Measurements from ENCODE around the gene GNAQ. TPM values are rescaled to one million over a fixed set of nuclear protein-coding genes. Genes with fewer than 3 reads are reported as not detected.
"Not testable (repeated sequence)": the region's sequence is repeated elsewhere in the genome, so short reads cannot be mapped to it uniquely, and the experiment has no call there.

GNAQ gene
- total and polyA plus RNA-seq, 4 donors = 21.9 to 84.2 (median 53.1) TPM

DNA sequence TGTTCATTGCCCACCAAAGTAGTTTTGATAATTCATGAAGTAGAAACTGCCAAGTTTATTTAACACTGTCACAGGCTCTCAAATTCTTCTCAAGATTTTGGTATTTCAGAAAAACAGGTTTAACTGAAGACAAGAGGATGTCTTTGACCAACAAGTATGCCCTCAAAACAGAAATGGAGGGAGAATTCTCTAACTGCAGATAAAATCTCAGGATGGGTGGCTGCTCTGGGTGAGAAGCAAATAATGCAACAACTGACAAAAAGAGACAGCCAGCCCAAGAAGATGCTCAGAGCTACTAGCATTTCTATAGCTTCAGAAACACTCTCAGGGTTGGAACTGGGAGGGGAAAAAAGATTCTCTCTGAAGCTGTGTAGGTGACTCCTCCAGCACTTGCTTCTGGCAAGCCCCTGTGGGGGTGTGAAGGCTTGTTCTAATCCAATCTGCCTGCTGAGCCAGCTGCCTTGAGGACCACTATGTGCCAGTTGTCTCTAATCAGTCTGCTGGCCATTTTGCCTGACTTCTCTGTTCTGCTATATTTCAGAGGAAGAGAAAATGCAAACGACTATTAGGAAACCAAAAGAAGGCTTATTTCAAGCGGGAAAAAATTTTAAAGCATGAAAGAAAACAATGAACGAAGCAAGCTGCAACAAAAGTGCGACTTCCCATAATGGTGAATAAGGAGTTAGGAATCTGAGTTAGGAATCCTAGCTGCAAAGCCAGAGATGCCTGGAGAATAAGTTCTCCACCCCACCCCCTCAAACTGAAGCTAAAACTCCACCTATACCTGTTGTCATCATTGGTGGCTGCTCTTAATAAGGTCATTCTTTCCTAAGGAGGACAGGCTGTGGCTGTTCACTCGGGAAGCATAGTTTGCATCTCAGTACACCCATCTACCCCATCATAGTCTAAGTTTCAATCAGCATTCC, 147.5 kb downstream of the GNAQ start:
- Histone ChIP-seq H3K9me3 (ENCODE audit: control insufficient read depth, low read length) (no peaks in the 10 kb centered on the region), H3K27ac (ENCODE audit: low read depth in 1 of 2, low read length in 2 of 2) (peak overlapping the region; percentile 75 to 87), H3K27me3 (ENCODE audit: control insufficient read depth in 1 of 2, insufficient read depth in 2 of 2, low read length in 1 of 2) (no peaks in the 10 kb centered on the region), H3K36me3 (ENCODE audit: control insufficient read depth in 1 of 2, insufficient read depth in 2 of 2, low read length in 1 of 2) (no peaks in the 10 kb centered on the region), H3K4me1 (ENCODE audit: control insufficient read depth in 1 of 2, insufficient read depth in 2 of 2, low read length in 2 of 2) (peaks cover 2 to 16% of the 10 kb centered on the region in 2 donors), H3K4me3 (ENCODE audit: low read length in 2 of 2) (no peak overlapping the region)
- no peak for DNase-seq
- no peak for ATAC-seq (ENCODE audit: low FRiP score)
- WGBS, 2 donors = 6 to 8% methylated on average over 5 of the region's 5 CpGs
- intact Hi-C loops (cut with DNase I) = no loop called here

DNA sequence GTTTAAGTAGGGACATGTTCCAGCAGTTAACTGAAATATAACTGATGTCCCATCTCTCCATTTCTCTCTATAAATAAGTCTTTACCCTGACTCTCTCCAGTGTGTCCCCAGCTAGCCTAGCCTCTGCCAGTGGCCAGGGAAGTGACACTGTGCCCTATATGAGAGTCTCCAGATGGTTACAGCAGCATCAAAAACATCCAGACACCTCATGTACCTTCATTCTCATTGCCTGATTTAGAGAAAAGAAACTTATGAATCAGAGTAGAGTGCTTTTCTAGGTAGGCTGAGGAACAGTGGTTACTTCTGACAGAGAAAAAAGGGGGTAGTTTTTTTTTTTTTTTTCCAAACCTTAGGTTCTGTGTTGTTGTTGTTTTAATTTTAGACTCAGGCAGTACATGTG, 148.5 kb downstream of the GNAQ start:
- Histone ChIP-seq H3K4me3 (ENCODE audit: low read length in 2 of 2) (no peak overlapping the region), H3K4me1 (ENCODE audit: control insufficient read depth in 1 of 2, insufficient read depth in 2 of 2, low read length in 2 of 2) (peaks cover 2 to 16% of the 10 kb centered on the region in 2 donors), H3K9me3 (ENCODE audit: control insufficient read depth, low read length) (no peaks in the 10 kb centered on the region), H3K27ac (ENCODE audit: low read depth in 1 of 2, low read length in 2 of 2) (peak overlapping the region in 1 of 2 donors; percentile 12), H3K36me3 (ENCODE audit: control insufficient read depth in 1 of 2, insufficient read depth in 2 of 2, low read length in 1 of 2) (no peaks in the 10 kb centered on the region), H3K27me3 (ENCODE audit: control insufficient read depth in 1 of 2, insufficient read depth in 2 of 2, low read length in 1 of 2) (no peaks in the 10 kb centered on the region)
- intact Hi-C loops (cut with DNase I) = no loop called here
- DNase-seq (no peak), ATAC-seq (ENCODE audit: low FRiP score) (no peak)

DNA sequence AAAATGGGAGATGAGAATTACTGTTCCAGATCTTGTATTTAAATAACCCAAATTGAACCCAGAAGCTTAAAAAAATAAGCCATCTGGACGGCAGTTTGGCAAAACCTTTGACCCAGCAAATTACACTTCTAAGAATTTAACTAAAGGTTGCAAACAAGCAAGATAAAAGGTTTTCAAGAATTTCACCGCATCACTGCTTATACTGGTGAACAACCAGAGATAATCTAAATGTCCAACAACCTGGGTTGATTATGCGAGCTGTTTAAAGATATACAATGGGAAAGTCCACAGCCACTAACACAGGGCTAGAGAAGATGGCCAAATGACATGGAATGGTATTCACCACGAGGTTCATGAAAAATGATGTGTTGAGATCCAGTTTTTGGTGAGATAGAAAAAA, 149.3 kb downstream of the GNAQ start:
- 59 to 61% methylated on average over 4 of the region's 4 CpGs for WGBS, 2 donors
- peaks cover 2 to 16% of the 10 kb centered on the region in 2 donors for H3K4me1 ChIP-seq (ENCODE audit: control insufficient read depth in 1 of 2, insufficient read depth in 2 of 2, low read length in 2 of 2)

DNA sequence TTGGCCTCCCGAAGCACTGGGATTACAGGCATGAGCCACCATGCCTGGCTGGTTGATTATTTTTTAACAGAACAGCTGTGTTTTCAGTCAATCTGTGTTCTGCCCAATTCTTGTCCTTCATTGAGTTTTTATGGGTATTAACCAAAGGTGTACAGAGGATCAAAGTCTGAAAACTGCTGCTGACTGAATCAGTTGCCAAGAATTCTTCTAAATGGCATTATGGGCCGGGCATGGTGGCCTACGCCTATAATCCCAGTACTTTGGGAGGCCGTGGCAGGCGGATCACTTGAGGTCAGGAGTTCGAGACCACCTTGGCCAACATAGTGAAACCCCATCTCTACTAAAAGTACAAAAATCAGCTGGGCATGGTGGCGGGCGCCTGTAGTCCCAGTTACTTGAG, 150.0 kb downstream of the GNAQ start:
- peaks cover 2 to 16% of the 10 kb centered on the region in 2 donors for H3K4me1 ChIP-seq (ENCODE audit: control insufficient read depth in 1 of 2, insufficient read depth in 2 of 2, low read length in 2 of 2)
- H3K9me3 ChIP-seq (ENCODE audit: control insufficient read depth, low read length); H3K4me3 ChIP-seq (ENCODE audit: low read length in 2 of 2); DNase-seq; H3K36me3 ChIP-seq (ENCODE audit: control insufficient read depth in 1 of 2, insufficient read depth in 2 of 2, low read length in 1 of 2); ATAC-seq (ENCODE audit: low FRiP score); H3K27ac ChIP-seq (ENCODE audit: low read depth in 1 of 2, low read length in 2 of 2); H3K27me3 ChIP-seq (ENCODE audit: control insufficient read depth in 1 of 2, insufficient read depth in 2 of 2, low read length in 1 of 2); intact Hi-C loops (cut with DNase I): not testable (repeated sequence)
- WGBS, 2 donors = 98% methylated on average over 8 of the region's 8 CpGs

More for the DNA sequence above, 149.3 kb downstream of the GNAQ start:
- H3K27ac ChIP-seq (ENCODE audit: low read depth in 1 of 2, low read length in 2 of 2) = no peak overlapping the region
- DNase-seq (no peak), ATAC-seq (ENCODE audit: low FRiP score) (no peak)
- no peaks in the 10 kb centered on the region for H3K27me3 ChIP-seq (ENCODE audit: control insufficient read depth in 1 of 2, insufficient read depth in 2 of 2, low read length in 1 of 2)
- intact Hi-C loops (cut with DNase I) = no loop called here
- H3K9me3 ChIP-seq (ENCODE audit: control insufficient read depth, low read length) = no peaks in the 10 kb centered on the region
- no peak overlapping the region for H3K4me3 ChIP-seq (ENCODE audit: low read length in 2 of 2)
- no peaks in the 10 kb centered on the region for H3K36me3 ChIP-seq (ENCODE audit: control insufficient read depth in 1 of 2, insufficient read depth in 2 of 2, low read length in 1 of 2)

DNA sequence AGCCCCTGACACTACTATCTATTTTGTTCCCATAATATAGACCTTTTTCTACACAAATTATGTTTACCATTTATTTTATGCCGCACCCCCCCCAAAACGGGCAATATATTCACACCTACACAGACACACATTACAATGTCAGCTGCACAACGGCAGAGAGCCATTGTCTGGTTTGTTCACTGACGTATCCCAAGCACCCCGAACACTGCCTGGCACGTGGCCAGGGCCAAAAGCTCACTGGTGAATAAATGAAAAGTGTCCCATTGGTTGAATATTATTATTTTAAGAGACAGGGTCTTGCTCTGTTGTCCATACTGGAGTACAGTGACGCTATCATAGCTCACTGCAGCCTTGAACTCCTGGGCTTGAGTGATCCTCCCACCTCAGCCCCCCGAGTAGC, 150.5 kb downstream of the GNAQ start:
- Histone ChIP-seq H3K4me1 (ENCODE audit: control insufficient read depth in 1 of 2, insufficient read depth in 2 of 2, low read length in 2 of 2) (peaks cover 2 to 16% of the 10 kb centered on the region in 2 donors), H3K27me3 (ENCODE audit: control insufficient read depth in 1 of 2, insufficient read depth in 2 of 2, low read length in 1 of 2) (no peaks in the 10 kb centered on the region), H3K9me3 (ENCODE audit: control insufficient read depth, low read length) (no peaks in the 10 kb centered on the region), H3K4me3 (ENCODE audit: low read length in 2 of 2) (no peak overlapping the region), H3K36me3 (ENCODE audit: control insufficient read depth in 1 of 2, insufficient read depth in 2 of 2, low read length in 1 of 2) (no peaks in the 10 kb centered on the region), H3K27ac (ENCODE audit: low read depth in 1 of 2, low read length in 2 of 2) (no peak overlapping the region)
- DNase-seq (no peak), ATAC-seq (ENCODE audit: low FRiP score) (no peak)
- intact Hi-C loops (cut with DNase I) = no loop called here
- 80 to 81% methylated on average over 8 of the region's 8 CpGs for WGBS, 2 donors

DNA sequence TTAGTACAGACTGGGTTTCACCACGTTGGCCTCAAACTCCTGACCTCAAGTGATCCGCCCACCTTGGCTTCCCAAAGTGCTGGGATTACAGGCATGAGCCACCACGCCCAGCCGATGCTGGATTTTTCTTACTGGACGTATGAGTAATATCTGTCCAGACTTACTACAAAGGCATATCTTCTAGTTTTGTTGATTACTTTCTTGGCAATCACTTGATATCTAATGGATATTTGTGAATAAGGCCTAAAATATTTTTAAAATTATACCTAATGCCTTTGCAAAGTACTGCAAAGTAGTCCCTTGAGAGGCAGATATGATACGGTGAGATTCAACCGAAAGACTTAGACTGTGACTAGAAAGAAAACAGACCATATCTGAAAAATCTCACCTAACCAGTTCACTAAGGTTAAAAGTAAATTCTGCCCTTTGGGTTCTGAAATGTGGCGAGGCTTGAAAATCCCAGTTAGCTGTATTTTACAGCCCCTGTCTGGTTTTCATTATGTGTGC, 152.1 kb downstream of the GNAQ start:
- DNase-seq (peak; percentile 67 to 74), ATAC-seq (ENCODE audit: low FRiP score) (no peak)
- Histone ChIP-seq H3K36me3 (ENCODE audit: control insufficient read depth in 1 of 2, insufficient read depth in 2 of 2, low read length in 1 of 2) (no peaks in the 10 kb centered on the region), H3K9me3 (ENCODE audit: control insufficient read depth, low read length) (no peaks in the 10 kb centered on the region), H3K27ac (ENCODE audit: low read depth in 1 of 2, low read length in 2 of 2) (no peak overlapping the region), H3K27me3 (ENCODE audit: control insufficient read depth in 1 of 2, insufficient read depth in 2 of 2, low read length in 1 of 2) (no peaks in the 10 kb centered on the region), H3K4me1 (ENCODE audit: control insufficient read depth in 1 of 2, insufficient read depth in 2 of 2, low read length in 2 of 2) (peaks cover 0 to 11% of the 10 kb centered on the region in 2 donors), H3K4me3 (ENCODE audit: low read length in 2 of 2) (no peak overlapping the region)
- intact Hi-C loops (cut with DNase I) = no loop called here
- 77 to 80% methylated on average over 8 of the region's 8 CpGs for WGBS, 2 donors

DNA sequence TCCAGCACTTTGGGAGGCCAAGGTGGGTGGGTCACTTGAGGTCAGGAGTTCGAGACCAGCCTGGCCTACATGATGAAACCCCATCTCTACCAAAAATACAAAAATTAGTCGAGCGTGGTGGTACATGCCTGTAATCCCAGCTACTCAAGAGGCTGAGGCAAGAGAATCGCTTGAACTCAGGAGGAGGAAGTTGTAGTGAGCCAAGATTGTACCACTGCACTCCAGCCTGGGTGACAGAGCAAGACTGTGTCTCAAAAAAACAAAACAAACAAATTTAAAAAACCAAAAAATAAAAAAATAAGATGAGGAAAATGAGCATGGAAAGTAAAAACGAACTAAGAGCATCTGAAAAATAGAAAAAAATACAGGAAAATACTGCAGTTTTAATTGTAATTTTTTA, 152.8 kb downstream of the GNAQ start:
- DNase-seq; H3K36me3 ChIP-seq (ENCODE audit: control insufficient read depth in 1 of 2, insufficient read depth in 2 of 2, low read length in 1 of 2); ATAC-seq (ENCODE audit: low FRiP score); H3K27me3 ChIP-seq (ENCODE audit: control insufficient read depth in 1 of 2, insufficient read depth in 2 of 2, low read length in 1 of 2); H3K27ac ChIP-seq (ENCODE audit: low read depth in 1 of 2, low read length in 2 of 2); H3K9me3 ChIP-seq (ENCODE audit: control insufficient read depth, low read length); intact Hi-C loops (cut with DNase I); H3K4me3 ChIP-seq (ENCODE audit: low read length in 2 of 2): not testable (repeated sequence)
- H3K4me1 ChIP-seq (ENCODE audit: control insufficient read depth in 1 of 2, insufficient read depth in 2 of 2, low read length in 2 of 2) = peaks cover 0 to 11% of the 10 kb centered on the region in 2 donors
- WGBS, 2 donors = 91 to 98% methylated on average over 5 of the region's 5 CpGs

DNA sequence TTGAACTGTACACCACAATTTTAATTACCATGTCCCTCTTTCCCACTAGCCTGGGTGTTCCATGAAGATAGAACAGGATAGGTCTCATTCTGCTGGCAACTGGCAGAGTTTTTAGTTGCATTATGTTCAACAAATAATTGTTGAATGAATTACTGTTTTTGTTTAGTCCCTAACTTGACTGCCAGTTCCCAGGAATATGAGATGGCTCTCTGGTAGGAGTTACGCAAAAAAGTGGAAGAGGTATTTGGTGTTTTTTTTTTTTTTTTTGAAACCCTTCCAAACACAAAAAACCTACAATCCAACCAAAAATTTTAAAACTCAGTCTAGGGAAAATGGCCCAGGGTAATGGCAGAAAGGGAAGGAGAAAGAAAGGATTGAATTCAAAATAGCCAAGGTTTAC, 153.6 kb downstream of the GNAQ start:
- Histone ChIP-seq H3K27ac (ENCODE audit: low read depth in 1 of 2, low read length in 2 of 2) (no peak overlapping the region), H3K4me3 (ENCODE audit: low read length in 2 of 2) (no peak overlapping the region), H3K9me3 (ENCODE audit: control insufficient read depth, low read length) (no peaks in the 10 kb centered on the region), H3K27me3 (ENCODE audit: control insufficient read depth in 1 of 2, insufficient read depth in 2 of 2, low read length in 1 of 2) (no peaks in the 10 kb centered on the region), H3K36me3 (ENCODE audit: control insufficient read depth in 1 of 2, insufficient read depth in 2 of 2, low read length in 1 of 2) (no peaks in the 10 kb centered on the region), H3K4me1 (ENCODE audit: control insufficient read depth in 1 of 2, insufficient read depth in 2 of 2, low read length in 2 of 2) (peaks cover 0 to 4% of the 10 kb centered on the region in 2 donors)
- WGBS, 2 donors = 94 to 99% methylated on average over 1 of the region's 1 CpG
- DNase-seq (no peak), ATAC-seq (ENCODE audit: low FRiP score) (no peak)
- intact Hi-C loops (cut with DNase I) = no loop called here

DNA sequence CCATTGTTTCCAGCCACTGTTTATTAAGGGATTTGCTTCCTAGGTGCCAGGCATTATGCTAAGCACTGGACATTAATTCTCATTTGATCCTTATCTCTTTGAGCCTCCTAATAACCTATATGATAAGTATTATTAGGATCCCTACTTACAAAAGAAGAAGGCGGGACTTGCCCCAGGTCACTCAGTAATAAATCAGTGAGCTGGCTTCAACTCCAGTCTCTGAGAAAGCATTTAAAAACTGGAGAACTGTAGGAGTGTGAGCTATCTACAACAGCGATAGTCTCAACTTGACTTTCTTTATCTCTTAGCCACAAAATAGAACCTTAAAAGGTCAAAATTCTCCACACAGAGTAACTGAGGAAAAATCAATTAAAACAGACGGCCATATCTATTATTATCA, 155.0 kb downstream of the GNAQ start:
- H3K4me1 ChIP-seq (ENCODE audit: control insufficient read depth in 1 of 2, insufficient read depth in 2 of 2, low read length in 2 of 2) = peaks cover 0 to 3% of the 10 kb centered on the region in 2 donors
- H3K9me3 ChIP-seq (ENCODE audit: control insufficient read depth, low read length) = no peaks in the 10 kb centered on the region
- intact Hi-C loops (cut with DNase I) = no loop called here
- no peak overlapping the region for H3K4me3 ChIP-seq (ENCODE audit: low read length in 2 of 2)
- no peaks in the 10 kb centered on the region for H3K36me3 ChIP-seq (ENCODE audit: control insufficient read depth in 1 of 2, insufficient read depth in 2 of 2, low read length in 1 of 2)
- H3K27ac ChIP-seq (ENCODE audit: low read depth in 1 of 2, low read length in 2 of 2) = no peak overlapping the region
- H3K27me3 ChIP-seq (ENCODE audit: control insufficient read depth in 1 of 2, insufficient read depth in 2 of 2, low read length in 1 of 2) = no peaks in the 10 kb centered on the region
- DNase-seq (no peak), ATAC-seq (ENCODE audit: low FRiP score) (no peak)
- WGBS, 2 donors = 83 to 85% methylated on average over 3 of the region's 3 CpGs
